GM13977 (cell line): Measurements from ENCODE around the gene LIFR.

ENCODE experiments used
- DNase-seq: peaks from one replicate; pipeline ENCODE4 v3.0.0; 2012; ENCODE audit warnings: low spot score
- in situ Hi-C: fragments of 300-500 bp; cut with MboI; formaldehyde crosslinking; loops from one replicate; pipeline ENCODE4 v1.12.0; 2022; ENCODE audit warnings: low sequenced_read_pairs, low pct_unique_long_range_greater_than_20kb, mixed read lengths, inconsistent platforms; ENCODE audit not compliant: unreplicated experiment
- TF ChIP-seq, protein P1 (sequence below): IDR thresholded peaks from 2 replicates; pipeline ENCODE4 v1.5.1; 2012; ENCODE audit warnings: mild to moderate bottlenecking, control low read depth; ENCODE audit not compliant: insufficient read depth; ENCODE audit errors: extremely low read depth, missing control alignments

The LIFR gene

GRCh38 chr5:38556599-38557307 lies at the start of gene LIFR:
Gene LIFR, minus strand, starts transcription at chr5:38556646. Its CDS starts 25,999 bp downstream, at chr5:38530647.
- peak; percentile 66 for DNase-seq
- TF ChIP-seq, protein P1, sequence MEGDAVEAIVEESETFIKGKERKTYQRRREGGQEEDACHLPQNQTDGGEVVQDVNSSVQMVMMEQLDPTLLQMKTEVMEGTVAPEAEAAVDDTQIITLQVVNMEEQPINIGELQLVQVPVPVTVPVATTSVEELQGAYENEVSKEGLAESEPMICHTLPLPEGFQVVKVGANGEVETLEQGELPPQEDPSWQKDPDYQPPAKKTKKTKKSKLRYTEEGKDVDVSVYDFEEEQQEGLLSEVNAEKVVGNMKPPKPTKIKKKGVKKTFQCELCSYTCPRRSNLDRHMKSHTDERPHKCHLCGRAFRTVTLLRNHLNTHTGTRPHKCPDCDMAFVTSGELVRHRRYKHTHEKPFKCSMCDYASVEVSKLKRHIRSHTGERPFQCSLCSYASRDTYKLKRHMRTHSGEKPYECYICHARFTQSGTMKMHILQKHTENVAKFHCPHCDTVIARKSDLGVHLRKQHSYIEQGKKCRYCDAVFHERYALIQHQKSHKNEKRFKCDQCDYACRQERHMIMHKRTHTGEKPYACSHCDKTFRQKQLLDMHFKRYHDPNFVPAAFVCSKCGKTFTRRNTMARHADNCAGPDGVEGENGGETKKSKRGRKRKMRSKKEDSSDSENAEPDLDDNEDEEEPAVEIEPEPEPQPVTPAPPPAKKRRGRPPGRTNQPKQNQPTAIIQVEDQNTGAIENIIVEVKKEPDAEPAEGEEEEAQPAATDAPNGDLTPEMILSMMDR: no peak
- in situ Hi-C loops: no loop called here

- no peak for DNase-seq
- in situ Hi-C loops: no loop called here
- TF ChIP-seq, protein P1: no peak
These were observed 49.2 kb upstream of the LIFR start for GRCh38 chr5:38605610-38606009.

DNA sequence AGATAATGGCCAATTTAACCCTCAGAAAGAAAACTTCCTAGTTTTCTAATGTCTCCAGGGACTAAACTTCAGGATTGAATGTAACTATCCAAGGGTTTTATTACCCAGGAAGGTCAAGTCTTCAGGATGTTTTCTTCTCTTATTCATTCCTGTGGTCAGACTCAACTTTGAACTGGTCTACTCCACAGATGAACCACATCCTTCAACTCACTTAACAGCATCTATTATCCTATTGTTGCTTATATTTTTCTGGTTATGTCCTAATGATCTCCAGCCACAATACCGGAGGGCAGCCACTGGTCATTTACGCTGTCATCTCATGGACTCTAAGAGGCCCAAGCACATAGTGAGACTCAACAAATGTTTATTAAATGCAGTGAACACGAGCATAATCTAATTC lies 47.2 kb upstream of the LIFR start:
- DNase-seq: no peak
- in situ Hi-C loops: no loop called here

GRCh38 chr5:38602641-38603040 lies 46.2 kb upstream of the LIFR start:
- no peak for DNase-seq
- TF ChIP-seq, protein P1: no peak
- in situ Hi-C loops: no loop called here

More for the DNA sequence above, 47.2 kb upstream of the LIFR start:
- TF ChIP-seq, protein P1: no peak

GRCh38 chr5:38601863-38602298 lies 45.4 kb upstream of the LIFR start:
- DNase-seq: no peak
- in situ Hi-C loops: no loop called here
- TF ChIP-seq, protein P1: no peak

DNA sequence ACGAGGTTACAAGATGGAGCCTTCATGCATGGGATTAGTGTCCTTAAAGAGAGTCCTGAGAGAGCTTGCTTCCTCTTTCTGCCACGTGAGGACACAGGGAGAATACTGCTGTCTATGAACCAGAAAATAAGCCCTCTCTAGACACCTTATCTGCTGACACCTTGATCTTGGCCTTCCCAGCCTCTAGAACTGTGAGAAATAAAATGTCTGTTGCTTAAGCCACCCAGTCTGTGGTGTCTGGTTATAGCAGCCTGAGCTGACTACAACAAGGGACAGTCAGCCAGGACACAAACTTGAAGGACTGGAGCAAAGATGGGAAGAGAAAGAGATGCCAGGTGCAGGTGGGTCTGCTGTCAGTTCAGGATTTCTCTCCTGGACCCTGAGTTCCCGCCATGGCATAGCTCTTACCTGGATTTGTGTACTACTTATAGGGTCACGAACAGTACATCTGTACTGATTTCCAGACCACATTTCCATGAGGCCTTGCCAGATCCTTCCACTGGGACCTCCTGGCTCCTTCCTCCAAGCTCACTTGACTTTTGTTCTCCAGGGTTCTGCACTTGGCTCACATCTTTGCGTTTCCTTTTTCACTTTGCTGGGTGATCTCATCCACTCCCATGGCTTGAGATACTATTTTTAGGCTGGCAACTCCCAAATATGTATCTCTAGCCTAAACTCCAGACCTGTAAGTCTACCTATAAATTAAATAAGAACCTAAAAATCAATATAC lies 44.9 kb upstream of the LIFR start:
- TF ChIP-seq, protein P1: no peak
- in situ Hi-C loops: no loop called here
- no peak for DNase-seq
